ENCODE data around the gene ADAMTS16.

The ADAMTS16 gene

GRCh38 chr5:5348576-5348975 lies 208.4 kb downstream of the ADAMTS16 start:
- no peak for TF ChIP-seq CTCF (IDR thresholded peaks at IDR 0.05; ENCODE audit: low read depth, low read length)
- no peak for DNase-seq (ENCODE audit: extremely low read depth, low read depth)

DNA sequence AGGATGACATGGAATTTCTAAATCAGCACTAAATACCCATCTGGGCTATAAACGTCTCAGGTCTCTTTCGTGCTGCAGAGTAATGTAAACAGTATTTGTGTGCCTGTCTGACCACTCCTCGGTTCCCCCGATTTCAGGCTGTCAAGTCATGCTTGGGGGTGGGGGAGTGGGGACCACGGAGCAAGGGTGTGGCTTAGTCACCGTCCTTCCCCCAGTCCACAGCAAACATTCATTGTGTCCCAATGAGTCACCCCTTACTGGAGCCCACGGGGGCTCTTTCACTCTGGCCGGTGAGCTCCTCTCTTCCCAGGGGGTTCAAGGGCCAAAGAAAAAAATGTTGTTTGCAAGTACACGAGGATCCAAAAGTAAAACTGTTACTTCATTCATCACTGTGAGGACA lies 210.0 kb downstream of the ADAMTS16 start:
- DNase-seq (ENCODE audit: extremely low read depth, low read depth), result no peak
- TF ChIP-seq CTCF (IDR thresholded peaks at IDR 0.05; ENCODE audit: low read depth, low read length), result no peak

GRCh38 chr5:5351288-5351979 lies 211.3 kb downstream of the ADAMTS16 start:
- DNase-seq (ENCODE audit: extremely low read depth, low read depth), result no peak
- TF ChIP-seq CTCF (IDR thresholded peaks at IDR 0.05; ENCODE audit: low read depth, low read length), result no peak

DNA sequence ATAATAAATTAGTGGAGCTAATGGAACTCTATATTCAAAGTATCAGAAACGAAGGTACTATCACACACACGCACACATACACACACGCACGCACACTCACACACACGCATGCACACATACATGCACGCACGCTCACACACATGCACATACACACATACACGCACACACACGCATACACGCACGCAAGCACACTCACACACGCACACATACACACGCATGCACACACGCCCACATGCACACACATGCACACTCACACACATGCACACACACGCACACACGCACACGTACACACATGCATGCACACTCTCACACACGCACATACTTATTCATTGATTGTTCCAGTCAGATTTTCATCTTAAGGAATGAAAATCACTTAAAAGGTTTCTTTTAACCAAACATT lies 212.5 kb downstream of the ADAMTS16 start:
- DNase-seq (ENCODE audit: extremely low read depth, low read depth), result no peak
- TF ChIP-seq CTCF (IDR thresholded peaks at IDR 0.05; ENCODE audit: low read depth, low read length), result no peak

GRCh38 chr5:5353681-5354080 lies 213.6 kb downstream of the ADAMTS16 start:
- TF ChIP-seq CTCF (IDR thresholded peaks at IDR 0.05; ENCODE audit: low read depth, low read length), result no peak
- DNase-seq (ENCODE audit: extremely low read depth, low read depth), result no peak

GRCh38 chr5:5356765-5357164 lies 216.6 kb downstream of the ADAMTS16 start:
- DNase-seq (ENCODE audit: extremely low read depth, low read depth), result no peak
- no peak for TF ChIP-seq CTCF (IDR thresholded peaks at IDR 0.05; ENCODE audit: low read depth, low read length)

DNA sequence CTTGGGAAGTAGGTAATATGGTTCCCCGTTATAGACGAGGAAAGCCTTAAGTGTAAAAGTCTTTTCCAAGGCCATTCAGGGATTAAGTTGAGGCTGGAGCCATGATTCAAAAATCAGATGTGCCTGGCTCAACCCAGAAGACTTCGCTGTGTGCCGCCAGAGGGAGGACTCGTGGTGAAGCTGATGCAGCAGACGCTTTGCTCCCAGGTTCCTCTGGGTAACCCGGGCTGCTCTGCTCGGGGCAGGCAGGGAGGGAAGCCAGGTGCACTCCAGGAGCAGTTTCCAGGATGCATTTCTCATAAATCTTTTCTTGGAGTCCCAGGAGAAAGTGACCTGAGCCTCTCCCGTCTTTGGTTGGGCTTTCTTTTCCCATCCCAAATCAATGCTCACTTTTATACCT lies 219.5 kb downstream of the ADAMTS16 start:
- DNase-seq (ENCODE audit: extremely low read depth, low read depth), result no peak
- TF ChIP-seq CTCF (IDR thresholded peaks at IDR 0.05; ENCODE audit: low read depth, low read length), result no peak

Measured in AG09319 (cell line).